HG02840 (cell line): Measurements from ENCODE around the gene SDF4.
A peak's percentile ranks its signal among the peaks of the same experiment; 100 is the strongest.

Experiments
- ATAC-seq: cut with Tn5 transposase; IDR thresholded peaks from one replicate; pipeline ENCODE4 v1.9.1; 2021; ENCODE audit warnings: mild to moderate bottlenecking, moderate library complexity, moderate number of reproducible peaks; ENCODE audit not compliant: unreplicated experiment, low FRiP score

SDF4 gene

DNA sequence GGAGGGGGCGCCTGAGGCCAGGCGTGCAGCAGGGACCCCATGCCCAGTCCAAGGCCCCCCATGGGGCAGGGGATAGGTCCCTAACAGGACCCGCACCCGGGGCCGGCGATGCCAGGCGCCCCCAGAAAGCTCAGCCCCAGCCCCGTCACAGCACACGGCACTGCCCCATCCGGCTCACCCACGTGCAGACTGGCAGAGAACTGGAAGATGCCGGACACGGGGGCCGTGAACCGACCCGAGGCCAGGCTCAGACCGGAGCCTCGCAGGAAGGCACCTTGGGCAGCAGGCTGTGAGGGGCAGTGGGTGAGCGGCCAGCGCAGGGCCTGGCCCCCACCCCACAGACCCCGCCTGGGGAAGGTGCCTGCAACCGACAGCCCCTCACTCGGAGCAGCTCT is 11.5 kb upstream of the SDF4 start:
- no peak for ATAC-seq

DNA sequence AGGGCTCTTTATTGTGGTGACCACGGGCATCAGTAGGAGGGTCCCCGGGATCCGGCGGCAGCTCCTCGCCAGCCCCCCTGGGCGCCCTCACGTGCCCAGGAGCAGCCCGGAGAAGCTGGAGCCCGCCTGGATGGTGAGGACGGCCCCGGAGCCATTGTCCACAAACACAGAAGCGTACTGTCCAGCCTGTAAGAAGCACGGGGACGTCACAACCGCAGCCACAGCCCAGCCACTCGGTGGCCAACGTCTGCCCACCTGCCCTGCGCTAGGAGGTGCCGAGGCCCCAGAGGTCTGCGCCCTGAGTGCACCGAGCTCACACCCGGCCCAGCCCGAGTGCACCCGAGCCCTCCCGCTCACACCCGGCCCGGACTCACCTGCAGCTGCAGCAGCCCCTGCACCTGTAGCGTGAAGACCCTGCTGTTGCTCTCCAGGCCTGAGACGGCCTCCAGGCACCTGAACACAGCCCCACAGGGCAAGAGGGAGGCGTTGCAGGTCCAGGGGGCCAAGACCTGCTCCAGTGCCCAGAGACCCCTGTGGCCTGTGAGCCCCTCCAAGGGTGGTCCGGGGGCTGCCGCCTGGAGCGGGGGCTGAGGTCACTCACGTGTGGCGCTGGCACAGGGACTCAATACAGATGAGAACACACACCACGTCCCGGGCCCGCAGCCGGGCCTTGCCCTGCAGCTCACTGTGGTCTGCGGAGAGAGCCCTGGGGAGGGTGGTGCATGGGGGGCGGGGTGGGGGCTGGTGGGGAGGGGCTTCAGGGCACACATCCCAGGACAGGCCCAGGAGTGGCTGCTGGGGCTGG is 10.9 kb upstream of the SDF4 start:
- no peak for ATAC-seq

GRCh38 chr1:1241588-1242219 is 9.9 kb upstream of the SDF4 start:
- ATAC-seq, result no peak

DNA sequence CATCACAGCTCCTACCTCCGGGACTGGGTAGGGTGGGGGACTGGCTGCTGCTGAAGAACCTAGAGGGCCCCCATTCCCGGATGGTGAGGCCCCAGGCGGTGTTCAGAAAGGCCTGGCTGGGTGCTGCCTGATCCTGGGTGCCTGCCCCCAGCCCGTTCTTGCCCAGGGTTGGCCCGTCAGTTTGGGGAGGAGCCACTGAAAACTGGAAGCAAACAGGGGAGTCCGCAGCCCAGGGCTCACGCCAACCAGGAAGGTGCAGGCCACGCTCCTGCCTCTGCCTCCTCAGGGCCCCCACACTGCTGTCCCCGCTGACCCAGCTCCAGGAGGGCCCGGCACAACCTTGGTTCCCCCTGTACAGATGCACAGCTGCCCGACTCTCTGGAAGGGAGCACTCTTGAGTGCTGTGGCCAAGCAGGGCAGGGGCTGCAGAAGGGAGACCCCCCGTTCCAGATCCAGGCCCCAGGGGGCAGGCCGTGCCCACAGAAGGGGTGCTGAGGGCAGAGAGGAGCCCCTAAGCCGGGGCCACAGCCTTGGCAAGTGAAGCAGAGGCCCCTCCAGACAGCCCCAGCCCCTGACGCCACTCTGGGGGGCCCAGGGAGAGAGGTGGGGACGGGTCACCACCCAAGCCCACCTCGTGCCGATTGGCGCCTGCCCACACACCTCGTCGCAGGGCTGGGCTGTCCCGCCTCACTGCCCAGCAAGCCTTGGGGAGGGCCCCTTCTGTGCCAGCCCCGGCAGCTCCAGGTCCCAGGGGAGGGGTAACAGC is 9.2 kb upstream of the SDF4 start:
- ATAC-seq, result no peak

- no peak for ATAC-seq
Measured at GRCh38 chr1:1240348-1240732, 8.5 kb upstream of the SDF4 start.

DNA sequence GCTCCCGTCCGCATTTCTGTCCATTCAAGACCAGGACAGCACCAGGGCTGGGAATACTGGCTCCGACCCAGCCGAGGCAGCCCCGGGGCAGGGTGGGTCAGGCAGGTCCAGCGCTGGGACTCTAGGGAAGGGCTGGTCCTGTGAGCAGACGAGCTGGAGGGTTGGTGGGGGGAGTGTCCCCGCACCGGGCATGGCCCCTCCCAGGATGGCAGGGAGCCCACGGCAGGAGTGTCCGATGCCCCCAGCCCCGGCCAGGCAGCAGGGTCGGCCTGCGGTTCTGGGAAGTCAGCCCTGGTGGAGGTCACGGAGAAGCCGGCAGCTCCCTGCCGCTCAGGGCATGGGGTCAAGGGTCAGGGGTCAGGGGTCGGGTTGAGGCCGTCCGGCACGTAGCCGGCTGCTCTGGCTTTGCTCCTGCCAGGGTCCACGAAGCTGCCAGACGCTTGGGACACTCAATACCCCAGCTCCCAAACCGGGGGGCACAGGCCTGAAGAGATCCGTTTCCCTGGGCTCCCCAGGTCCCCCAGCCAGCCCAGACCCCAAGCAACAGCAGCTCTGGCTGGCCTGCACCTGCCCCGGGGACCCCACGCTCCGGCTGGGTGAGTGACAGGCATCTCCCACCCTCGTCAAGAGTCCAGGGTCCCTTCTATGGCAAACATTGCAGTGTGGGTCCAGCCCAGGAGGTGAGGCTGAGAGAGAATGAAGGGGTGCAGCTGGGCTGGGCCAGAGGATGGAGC is 8.0 kb upstream of the SDF4 start:
- no peak for ATAC-seq

DNA sequence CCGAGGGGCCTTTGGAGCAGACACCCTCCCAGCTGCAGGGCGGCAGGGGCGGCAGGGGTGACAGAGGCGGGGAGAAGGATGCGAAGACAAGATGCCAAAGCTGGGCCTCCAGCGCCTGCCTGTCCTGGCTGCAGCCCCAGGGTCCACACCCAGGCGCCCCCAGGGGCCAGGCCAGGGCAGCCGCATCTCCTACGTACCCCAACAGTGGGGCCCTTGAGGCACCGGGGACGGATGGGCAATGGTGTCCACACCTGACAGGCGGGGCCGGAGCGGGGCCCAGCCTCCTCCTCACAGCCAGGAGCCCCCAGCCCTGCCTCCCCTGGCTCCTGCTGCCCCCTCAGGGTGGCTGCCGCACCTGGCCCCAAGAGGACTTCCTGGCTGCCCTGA is 7.4 kb upstream of the SDF4 start:
- no peak for ATAC-seq

DNA sequence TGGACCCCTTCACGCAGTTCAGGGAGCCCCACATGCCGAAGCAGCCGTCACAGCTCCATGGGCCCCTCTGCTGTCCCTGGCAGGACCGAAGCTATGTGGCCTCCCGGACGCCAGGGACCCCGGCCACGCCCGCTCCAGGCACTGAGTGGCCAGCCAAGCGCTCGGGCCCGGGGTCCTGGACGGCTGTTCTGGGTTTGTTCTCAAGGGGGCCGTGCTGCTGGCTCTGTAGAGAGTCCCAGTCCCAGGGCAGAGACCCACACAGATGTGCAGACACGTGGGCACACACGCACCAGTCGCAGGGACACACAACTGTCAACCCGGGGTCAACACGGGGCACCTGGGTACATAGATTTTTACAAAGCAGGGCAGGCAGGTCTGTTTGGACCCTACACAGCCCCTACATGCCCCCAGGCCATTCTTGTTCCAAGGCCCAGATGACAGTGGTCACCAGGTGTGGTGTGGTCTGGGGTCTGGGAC is 6.9 kb upstream of the SDF4 start:
- no peak for ATAC-seq

DNA sequence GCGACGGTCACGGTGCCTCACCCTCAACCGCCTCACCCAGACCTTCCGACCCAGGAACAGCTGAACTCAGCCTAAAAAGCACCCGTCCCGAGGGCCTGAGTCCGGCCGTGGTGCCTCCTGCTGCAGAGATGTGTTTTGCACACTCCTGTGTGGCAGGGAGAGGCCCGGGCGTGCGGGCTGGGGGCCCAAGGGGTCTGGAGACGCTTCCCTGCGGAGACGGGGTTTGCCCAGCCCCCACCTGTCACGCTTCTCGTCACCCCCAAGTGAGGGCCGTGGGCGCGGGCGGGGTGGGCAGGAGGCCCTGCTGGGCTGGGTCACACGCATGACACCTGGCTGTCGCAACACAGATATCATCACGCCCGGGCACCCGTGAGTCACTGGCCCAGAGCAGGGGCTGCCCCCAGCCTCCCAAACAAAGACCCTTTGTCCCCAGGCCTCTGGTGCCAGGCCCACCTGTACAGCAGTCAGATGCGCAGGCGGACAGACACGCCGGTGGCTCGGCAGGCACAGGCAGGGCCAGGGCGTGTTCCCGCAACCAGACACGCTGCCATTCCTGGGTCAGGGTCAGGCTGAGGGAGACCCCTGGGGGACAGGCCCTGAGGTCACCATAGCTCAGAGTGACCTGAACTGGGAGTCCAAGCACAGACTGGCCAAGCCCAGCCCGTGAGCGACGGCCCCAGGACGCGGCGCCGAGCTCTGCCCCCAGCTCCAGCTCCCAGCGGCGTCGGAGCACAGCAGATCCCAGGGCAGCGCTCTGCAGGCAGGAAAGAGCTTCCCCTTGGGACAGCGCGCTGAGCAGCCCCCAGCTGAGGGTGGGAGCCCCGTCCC is 6.3 kb upstream of the SDF4 start:
- ATAC-seq, result no peak

DNA sequence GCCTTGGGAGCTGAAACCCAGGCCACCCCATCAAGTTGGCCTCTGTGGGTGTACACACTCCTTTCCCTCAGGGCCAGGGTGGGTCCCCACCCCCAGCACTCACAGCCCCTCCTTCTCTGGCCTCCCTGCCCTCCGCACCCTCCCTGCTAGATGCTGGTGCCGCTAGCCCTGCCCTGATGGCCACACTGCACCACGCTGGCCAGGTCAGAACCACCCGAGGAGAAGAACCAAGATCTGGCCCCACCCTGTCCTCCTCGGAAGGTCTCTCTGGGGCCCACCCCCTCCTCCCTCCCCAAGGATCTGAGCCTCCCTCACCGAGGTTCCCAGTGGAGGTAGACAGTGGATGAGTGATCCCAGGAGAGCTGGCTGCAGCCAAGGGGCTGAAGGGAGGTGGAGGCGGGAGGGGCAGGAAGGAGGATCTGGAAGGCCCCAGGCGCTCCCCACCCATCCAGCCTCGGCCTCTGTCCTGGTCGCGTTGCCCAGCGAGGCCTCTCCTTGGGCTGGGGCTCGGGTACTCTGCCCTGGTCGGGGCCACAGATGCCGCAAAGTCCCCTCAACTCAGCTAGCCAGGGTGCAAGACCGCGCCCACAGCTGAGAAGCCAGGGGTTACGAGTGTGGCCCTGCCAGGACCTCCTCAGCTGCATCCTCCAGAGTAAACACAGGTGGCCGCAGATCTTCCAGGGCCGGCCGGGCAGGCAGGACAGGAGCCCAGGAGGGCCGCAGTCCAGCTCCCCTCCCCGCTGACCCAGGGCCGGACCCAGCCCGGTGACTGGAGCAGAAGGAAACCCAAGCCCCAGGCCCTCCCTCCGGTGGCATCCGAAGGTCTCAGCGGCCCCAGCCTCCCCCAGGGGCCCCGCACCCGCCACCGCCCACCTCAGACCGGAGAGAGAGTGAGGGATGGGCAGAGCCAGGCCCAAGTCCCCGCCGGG is 5.4 kb upstream of the SDF4 start:
- no peak for ATAC-seq

DNA sequence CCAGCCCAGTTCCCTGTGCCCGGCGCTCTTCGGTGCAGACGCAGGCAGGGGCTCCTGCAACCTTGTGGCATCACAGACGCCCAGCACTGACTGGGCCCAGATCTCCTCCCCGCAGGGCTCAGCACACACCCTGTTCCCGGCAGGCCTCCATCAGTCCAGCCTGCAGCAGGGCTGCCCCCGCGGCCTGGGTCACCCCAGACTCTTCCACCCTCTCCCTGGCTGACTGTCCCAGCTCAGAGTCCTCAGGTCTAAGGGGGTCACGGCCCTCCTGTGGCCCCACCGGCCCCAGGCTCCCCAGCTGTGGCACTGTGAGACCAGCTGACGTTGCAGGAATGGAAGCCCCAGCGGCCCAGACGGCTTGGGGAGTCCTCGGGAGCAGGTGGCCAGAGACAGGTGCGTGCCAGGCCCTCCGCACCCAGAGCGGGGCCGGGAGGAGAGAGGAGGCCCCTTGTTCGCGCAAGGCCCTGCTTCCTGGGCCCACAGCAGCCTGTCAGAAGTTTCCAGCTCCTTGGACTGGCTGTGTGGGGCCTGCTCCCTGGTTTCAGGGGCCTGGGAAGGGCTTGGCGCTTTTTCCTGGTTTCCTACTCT is 4.5 kb upstream of the SDF4 start:
- ATAC-seq, result no peak

- ATAC-seq, result no peak
Measured at GRCh38 chr1:1235016-1235744, 3.4 kb upstream of the SDF4 start.

DNA sequence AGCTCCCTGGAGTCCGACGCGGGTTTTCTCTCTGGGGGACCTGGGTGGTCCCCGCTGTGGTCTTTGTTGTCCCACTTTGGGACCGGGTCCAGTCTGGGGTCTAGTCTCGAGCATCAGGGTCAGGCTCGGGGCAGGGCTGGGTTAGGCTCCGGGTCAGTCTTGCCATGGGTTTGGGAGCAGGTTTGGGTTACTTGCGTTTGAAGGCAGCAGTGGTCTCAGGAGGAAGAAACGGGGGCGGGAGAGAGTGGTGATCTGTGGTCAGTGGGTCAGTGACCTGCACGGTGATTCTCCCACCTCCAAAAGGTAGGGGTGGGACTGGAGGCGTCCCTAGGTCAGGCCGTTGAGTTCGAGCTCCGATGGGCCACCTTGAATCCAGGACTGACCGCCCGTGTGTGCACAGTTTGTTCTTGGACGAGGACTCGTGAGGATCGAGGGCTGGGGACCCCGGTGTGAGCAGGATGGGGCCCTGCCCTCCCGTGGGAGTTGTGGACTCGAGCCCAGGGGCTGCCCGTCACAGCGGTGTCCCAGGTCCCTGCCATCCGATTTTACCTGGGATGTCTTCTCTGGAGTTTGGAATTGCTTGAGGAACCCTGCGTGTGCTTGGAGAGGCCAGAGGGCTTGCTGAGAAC is 2.5 kb upstream of the SDF4 start:
- no peak for ATAC-seq

- no peak for ATAC-seq
Measured at GRCh38 chr1:1233567-1233892, 1.7 kb upstream of the SDF4 start.

DNA sequence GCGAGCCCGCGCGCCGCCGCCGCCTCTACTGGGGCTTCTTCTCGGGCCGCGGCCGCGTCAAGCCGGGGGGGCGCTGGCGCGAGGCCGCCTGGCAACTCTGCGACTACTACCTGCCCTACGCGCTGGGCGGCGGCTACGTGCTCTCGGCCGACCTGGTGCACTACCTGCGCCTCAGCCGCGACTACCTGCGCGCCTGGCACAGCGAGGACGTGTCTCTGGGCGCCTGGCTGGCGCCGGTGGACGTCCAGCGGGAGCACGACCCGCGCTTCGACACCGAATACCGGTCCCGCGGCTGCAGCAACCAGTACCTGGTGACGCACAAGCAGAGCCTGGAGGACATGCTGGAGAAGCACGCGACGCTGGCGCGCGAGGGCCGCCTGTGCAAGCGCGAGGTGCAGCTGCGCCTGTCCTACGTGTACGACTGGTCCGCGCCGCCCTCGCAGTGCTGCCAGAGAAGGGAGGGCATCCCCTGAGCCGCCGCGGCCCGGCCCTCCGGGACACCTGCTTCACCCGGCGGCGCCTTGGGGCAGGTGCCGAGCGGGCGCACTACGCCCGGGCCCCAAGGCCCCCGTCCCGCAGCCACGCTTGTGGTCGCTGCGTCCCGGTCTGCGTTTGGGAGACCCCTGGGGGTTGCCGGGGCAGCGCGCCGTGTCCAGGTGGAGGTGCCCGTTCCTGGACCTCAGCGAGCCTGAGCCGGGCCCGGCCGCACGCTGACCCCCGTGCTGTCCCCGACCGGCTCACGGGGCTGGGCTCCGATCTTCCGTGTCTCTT is 1.2 kb upstream of the SDF4 start:
- ATAC-seq, result no peak

DNA sequence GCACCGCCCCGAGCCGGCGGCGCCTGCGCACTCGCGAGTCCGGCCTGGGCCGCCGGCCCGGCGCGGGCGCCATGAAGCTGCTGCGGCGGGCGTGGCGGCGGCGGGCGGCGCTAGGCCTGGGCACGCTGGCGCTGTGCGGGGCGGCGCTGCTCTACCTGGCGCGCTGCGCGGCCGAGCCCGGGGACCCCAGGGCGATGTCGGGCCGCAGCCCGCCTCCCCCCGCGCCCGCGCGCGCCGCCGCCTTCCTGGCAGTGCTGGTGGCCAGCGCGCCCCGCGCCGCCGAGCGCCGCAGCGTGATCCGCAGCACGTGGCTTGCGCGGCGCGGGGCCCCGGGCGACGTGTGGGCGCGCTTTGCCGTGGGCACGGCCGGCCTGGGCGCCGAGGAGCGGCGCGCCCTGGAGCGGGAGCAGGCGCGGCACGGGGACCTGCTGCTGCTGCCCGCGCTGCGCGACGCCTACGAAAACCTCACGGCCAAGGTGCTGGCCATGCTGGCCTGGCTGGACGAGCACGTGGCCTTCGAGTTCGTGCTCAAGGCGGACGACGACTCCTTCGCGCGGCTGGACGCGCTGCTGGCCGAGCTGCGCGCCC is 501 bp upstream of the SDF4 start, which contains the start of gene B3GALT6:
TSS of gene B3GALT6 (plus strand) at position 30 of the 588 bp plus-strand sequence. CDS start at position 72, 42 bp downstream.
- ATAC-seq, result peak; percentile 1
